Measurements from ENCODE around the gene PLEKHF1.

DNA sequence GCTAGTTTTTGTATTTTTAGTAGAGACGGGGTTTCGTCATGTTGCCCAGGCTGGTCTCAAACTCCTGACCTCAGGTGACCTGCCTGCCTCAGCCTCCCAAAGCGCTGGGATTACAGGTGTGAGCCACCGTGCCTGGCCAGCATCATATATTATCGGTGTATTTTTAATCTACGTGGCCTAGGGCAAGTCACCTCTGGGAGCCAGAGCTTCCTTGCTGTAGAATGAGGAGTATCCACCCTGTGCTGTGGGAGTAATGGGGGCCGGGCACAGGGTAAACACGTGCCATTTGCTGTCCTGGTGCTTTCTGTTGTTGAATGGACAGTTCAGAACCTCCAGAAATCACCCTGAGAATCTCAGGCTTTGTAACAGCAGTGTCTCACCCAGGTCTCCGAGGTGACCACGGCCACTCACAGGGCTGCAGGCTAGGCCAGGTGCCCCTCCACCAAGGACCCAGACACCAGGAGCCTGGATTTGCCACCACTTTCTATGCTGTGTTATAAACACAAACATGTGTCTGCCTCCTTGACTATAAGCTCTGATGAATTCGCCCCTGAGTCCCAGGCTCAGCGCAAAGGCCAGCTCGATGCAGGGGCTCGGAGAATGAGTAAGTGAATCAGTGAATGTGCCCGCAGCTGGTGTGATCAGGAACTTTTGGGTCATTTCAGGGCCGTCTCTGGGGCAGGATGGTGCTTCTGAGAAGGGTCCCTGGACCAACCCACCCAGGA lies 36.4 kb upstream of the PLEKHF1 start:
- TF ChIP-seq, protein P1, sequence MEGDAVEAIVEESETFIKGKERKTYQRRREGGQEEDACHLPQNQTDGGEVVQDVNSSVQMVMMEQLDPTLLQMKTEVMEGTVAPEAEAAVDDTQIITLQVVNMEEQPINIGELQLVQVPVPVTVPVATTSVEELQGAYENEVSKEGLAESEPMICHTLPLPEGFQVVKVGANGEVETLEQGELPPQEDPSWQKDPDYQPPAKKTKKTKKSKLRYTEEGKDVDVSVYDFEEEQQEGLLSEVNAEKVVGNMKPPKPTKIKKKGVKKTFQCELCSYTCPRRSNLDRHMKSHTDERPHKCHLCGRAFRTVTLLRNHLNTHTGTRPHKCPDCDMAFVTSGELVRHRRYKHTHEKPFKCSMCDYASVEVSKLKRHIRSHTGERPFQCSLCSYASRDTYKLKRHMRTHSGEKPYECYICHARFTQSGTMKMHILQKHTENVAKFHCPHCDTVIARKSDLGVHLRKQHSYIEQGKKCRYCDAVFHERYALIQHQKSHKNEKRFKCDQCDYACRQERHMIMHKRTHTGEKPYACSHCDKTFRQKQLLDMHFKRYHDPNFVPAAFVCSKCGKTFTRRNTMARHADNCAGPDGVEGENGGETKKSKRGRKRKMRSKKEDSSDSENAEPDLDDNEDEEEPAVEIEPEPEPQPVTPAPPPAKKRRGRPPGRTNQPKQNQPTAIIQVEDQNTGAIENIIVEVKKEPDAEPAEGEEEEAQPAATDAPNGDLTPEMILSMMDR (IDR thresholded peaks at IDR 0.05; ENCODE audit: low read depth, low read length, poor library complexity, severe bottlenecking) = no peak
- TF ChIP-seq EZH2phosphoT487 (IDR thresholded peaks at IDR 0.05; ENCODE audit: borderline replicate concordance, low read length) = no peak

Measured in DOHH2 (cell line).